Islet of Langerhans (tissue), 1 donor: Measurements from ENCODE around the gene A2M.

ENCODE experiments used
- FAIRE-seq: peaks from one replicate; lab custom pipeline; 2011; peaks lifted over from hg19 to GRCh38; lab: Jason Lieb, UNC

Gene A2M

GRCh38 chr12:9036227-9036626 is 79.5 kb downstream of the A2M start:
- FAIRE-seq: no peak

- no peak for FAIRE-seq
Measured at GRCh38 chr12:9034095-9034494, 81.6 kb downstream of the A2M start.

GRCh38 chr12:9033265-9033887 is 82.3 kb downstream of the A2M start:
- FAIRE-seq: no peak

GRCh38 chr12:9032202-9032964 is 83.3 kb downstream of the A2M start:
- no peak for FAIRE-seq

- no peak for FAIRE-seq
Measured at GRCh38 chr12:9030776-9031175, 84.9 kb downstream of the A2M start.

GRCh38 chr12:9027161-9028059 is 88.3 kb downstream of the A2M start:
- FAIRE-seq: no peak

GRCh38 chr12:9024512-9024911 is 91.2 kb downstream of the A2M start:
- FAIRE-seq: no peak

- no peak for FAIRE-seq
Measured at GRCh38 chr12:9022592-9022991, 93.1 kb downstream of the A2M start.
